Measurements from ENCODE around the gene TLR7. TPM values are rescaled to one million over a fixed set of nuclear protein-coding genes. Genes with fewer than 3 reads are reported as not detected.

Gene TLR7
- total RNA-seq, 1 donor from 2014 or later = 0.69 TPM

DNA sequence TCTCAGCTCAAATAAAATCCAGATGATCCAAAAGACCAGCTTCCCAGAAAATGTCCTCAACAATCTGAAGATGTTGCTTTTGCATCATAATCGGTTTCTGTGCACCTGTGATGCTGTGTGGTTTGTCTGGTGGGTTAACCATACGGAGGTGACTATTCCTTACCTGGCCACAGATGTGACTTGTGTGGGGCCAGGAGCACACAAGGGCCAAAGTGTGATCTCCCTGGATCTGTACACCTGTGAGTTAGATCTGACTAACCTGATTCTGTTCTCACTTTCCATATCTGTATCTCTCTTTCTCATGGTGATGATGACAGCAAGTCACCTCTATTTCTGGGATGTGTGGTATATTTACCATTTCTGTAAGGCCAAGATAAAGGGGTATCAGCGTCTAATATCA lies 20.9 kb downstream of the TLR7 start:
- intact Hi-C loops (cut with micrococcal nuclease) = no loop called here
- no peak for DNase-seq
- H3K27me3 ChIP-seq (ENCODE audit: low read depth) = no peaks in the 10 kb centered on the region

DNA sequence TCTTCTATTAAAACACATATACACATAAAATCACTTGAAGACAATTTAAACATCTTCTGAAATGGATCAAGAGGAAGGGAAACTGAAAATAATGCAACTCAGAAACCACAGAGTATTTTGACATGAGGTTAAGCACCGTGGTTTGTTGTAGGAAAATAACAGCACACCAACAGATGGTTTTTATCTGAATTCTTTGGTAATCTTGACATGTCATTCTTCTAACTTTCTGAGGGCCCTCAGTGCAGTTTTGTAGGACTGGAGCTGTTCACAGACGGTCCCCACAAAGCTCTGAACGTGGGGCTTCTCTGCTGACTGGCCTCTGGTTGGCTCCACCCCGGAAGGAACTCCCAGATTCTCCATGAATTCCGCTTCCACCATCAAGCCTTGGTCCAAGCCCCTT lies 23.6 kb downstream of the TLR7 start:
- Histone ChIP-seq H3K36me3 (no peaks in the 10 kb centered on the region), H3K4me1 (no peaks in the 10 kb centered on the region), H3K4me3 (no peak overlapping the region), H3K9me3 (replicated peaks) (no peaks in the 10 kb centered on the region), H3K27me3 (ENCODE audit: low read depth) (no peaks in the 10 kb centered on the region), H3K27ac (replicated peaks) (no peak overlapping the region)
- no peak for DNase-seq
- intact Hi-C loops (cut with micrococcal nuclease) = no loop called here
- TF ChIP-seq, protein P1, sequence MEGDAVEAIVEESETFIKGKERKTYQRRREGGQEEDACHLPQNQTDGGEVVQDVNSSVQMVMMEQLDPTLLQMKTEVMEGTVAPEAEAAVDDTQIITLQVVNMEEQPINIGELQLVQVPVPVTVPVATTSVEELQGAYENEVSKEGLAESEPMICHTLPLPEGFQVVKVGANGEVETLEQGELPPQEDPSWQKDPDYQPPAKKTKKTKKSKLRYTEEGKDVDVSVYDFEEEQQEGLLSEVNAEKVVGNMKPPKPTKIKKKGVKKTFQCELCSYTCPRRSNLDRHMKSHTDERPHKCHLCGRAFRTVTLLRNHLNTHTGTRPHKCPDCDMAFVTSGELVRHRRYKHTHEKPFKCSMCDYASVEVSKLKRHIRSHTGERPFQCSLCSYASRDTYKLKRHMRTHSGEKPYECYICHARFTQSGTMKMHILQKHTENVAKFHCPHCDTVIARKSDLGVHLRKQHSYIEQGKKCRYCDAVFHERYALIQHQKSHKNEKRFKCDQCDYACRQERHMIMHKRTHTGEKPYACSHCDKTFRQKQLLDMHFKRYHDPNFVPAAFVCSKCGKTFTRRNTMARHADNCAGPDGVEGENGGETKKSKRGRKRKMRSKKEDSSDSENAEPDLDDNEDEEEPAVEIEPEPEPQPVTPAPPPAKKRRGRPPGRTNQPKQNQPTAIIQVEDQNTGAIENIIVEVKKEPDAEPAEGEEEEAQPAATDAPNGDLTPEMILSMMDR (IDR thresholded peaks at IDR 0.05; ENCODE audit: borderline replicate concordance) = no peak

More for the DNA sequence above, 20.9 kb downstream of the TLR7 start:
- Histone ChIP-seq H3K4me3 (no peak overlapping the region), H3K27ac (replicated peaks) (no peak overlapping the region), H3K9me3 (replicated peaks) (no peaks in the 10 kb centered on the region), H3K4me1 (no peaks in the 10 kb centered on the region), H3K36me3 (no peaks in the 10 kb centered on the region)
- TF ChIP-seq, protein P1 (IDR thresholded peaks at IDR 0.05; ENCODE audit: borderline replicate concordance) = no peak

DNA sequence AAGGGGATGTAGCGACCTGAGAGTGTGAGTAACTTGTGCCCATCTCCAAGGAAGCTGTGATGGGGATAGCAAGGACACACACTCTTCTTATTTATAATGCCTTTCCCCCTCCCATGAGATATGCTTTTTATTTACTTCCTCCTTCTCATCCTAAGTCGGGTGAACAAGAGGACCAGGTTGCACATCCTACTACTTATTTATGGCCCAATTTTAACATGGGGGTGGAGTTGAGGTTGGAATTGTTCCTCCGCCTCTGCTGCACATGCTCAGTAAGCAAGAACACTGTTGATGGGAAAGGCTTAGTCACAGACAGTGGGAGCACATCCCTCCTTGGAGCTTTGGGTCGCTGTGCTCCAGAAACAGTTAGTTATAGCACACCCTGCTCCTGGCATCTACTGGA lies 24.3 kb downstream of the TLR7 start:
- DNase-seq = no peak
- TF ChIP-seq, protein P1 (IDR thresholded peaks at IDR 0.05; ENCODE audit: borderline replicate concordance) = no peak
- Histone ChIP-seq H3K9me3 (replicated peaks) (no peaks in the 10 kb centered on the region), H3K4me1 (no peaks in the 10 kb centered on the region), H3K27ac (replicated peaks) (no peak overlapping the region), H3K4me3 (no peak overlapping the region), H3K36me3 (no peaks in the 10 kb centered on the region), H3K27me3 (ENCODE audit: low read depth) (no peaks in the 10 kb centered on the region)
- intact Hi-C loops (cut with micrococcal nuclease) = no loop called here

DNA sequence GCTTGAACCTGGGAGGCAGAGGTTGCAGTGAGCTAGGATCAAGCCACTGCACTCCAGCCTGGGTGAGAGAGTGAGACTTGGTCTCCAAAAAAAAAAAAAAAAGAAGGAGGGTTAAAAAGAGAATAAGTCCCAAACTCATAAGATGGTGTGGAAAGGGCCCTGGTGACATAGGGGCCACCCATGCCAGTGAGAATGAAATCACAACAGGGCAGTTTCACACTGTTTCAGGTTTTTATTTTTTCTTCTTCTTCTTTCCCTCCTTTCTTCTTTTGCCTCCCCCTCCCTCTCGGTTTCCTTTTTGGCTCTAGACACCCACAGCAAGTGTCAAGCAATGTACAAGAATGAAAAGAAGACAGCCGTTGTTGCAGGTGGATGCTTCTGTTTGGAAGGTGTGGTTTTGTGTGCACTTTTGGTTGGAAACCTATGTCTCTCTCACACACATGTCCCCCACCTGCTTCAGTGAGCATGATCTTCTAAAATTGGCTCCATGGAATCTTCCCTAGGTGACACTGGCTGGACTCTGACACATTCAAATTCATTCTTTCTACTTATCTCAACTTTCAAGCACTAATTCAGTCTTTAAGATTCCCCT lies 25.1 kb downstream of the TLR7 start:
- TF ChIP-seq, protein P1 (IDR thresholded peaks at IDR 0.05; ENCODE audit: borderline replicate concordance) = no peak
- H3K4me3 ChIP-seq = no peak overlapping the region
- intact Hi-C loops (cut with micrococcal nuclease) = no loop called here
- no peak overlapping the region for H3K27ac ChIP-seq (replicated peaks)
- H3K36me3 ChIP-seq = no peaks in the 10 kb centered on the region
- DNase-seq = no peak
- H3K9me3 ChIP-seq (replicated peaks) = no peaks in the 10 kb centered on the region
- no peaks in the 10 kb centered on the region for H3K4me1 ChIP-seq
- H3K27me3 ChIP-seq (ENCODE audit: low read depth) = no peaks in the 10 kb centered on the region

DNA sequence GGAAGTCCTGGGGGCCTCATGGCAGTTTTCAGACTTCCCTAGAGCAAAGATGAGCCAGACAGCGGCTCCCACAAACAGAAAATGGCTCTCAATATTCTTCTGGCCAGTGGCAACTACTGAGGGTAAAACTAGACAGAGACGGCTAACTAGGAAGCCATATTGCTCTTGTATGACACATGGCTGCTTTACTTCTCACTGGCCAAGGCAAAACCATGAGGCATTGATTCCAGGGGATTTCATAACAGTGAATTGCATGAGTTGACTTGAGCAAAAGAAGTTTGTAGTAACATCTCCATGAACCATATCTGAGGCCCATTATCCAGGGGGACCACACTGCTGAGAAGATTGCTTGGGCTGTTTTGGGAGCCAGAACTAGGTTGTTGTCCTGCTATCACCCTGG lies 25.8 kb downstream of the TLR7 start:
- intact Hi-C loops (cut with micrococcal nuclease) = no loop called here
- H3K4me3 ChIP-seq = no peak overlapping the region
- H3K9me3 ChIP-seq (replicated peaks) = no peaks in the 10 kb centered on the region

More for the DNA sequence above, 25.8 kb downstream of the TLR7 start:
- no peak for DNase-seq
- Histone ChIP-seq H3K27ac (replicated peaks) (no peak overlapping the region), H3K36me3 (no peaks in the 10 kb centered on the region), H3K27me3 (ENCODE audit: low read depth) (no peaks in the 10 kb centered on the region), H3K4me1 (no peaks in the 10 kb centered on the region)
- TF ChIP-seq, protein P1 (IDR thresholded peaks at IDR 0.05; ENCODE audit: borderline replicate concordance) = no peak
